ENCODE data around the gene ARL4C.

DNA sequence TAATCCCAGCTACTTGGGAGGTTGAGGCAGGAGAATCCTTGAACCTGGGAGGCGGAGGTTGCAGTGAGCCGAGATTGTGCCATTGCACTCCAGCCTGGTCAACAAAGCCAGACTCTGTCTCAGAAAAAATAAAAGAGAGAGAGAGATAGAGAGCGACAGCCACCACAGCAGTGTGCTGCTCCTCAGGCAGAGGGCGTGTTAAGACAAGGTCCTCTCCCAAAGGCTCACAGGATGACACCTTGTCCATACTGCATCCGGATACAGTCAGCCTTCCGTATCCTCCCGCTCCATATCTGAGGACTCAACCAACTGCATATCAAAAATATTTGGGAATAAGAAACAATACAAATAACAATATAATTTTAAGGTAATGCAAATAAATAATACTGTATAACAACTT is 20.1 kb downstream of the ARL4C start:
- TF ChIP-seq POLR2A (IDR thresholded peaks at IDR 0.05; ENCODE audit: low read depth, low read length): no peak
- no peak for TF ChIP-seq TAF1 (IDR thresholded peaks at IDR 0.05; ENCODE audit: low read depth, low read length)
- TF ChIP-seq POLR2AphosphoS5 (IDR thresholded peaks at IDR 0.05; ENCODE audit: low read depth, low read length): no peak
